Right atrium auricular region (tissue), 2 donors: ENCODE data around the gene KLC3. TPM values are rescaled to one million over a fixed set of nuclear protein-coding genes. Genes with fewer than 3 reads are reported as not detected.

ENCODE experiments used
- DNase-seq: peaks from one replicate; pipeline ENCODE4 v3.0.0-alpha.2; 2019; ENCODE audit warnings: low spot score
- H3K27ac ChIP-seq, 2 donors: fragments of 200-600 bp; sonication (generic); 1 replicate in 1 of 2; 2 replicates in 1 of 2; pipeline ENCODE4 v1.5.1; 2016 to 2019
- H3K27me3 ChIP-seq, 2 donors: fragments of 200-600 bp; sonication (generic); one replicate each; pipeline versions ENCODE4 v1.5.1 to v1.6.0; 2017 to 2019
- H3K36me3 ChIP-seq: fragments of 200-600 bp; sonication (generic); one replicate; pipeline ENCODE4 v1.5.1; 2016
- H3K4me1 ChIP-seq, 2 donors: fragments of 200-600 bp; sonication (generic); one replicate each; pipeline versions ENCODE4 v1.5.1 to v1.6.0; 2017 to 2019
- H3K4me3 ChIP-seq, 2 donors: fragments of 200-600 bp; sonication (generic); 1 replicate in 1 of 2; 2 replicates in 1 of 2; pipeline ENCODE4 v1.5.1; 2017 to 2019; ENCODE audit warnings: mild to moderate bottlenecking in 1 of 2, moderate library complexity in 1 of 2
- H3K9me3 ChIP-seq, 2 donors: fragments of 200-600 bp; sonication (generic); one replicate each; pipeline ENCODE4 v1.5.1; 2019
- total RNA-seq, 2 donors: library from RNA; depleted of rRNA; stranded (reverse); fragments of >200 nt; gene quantifications; one replicate each; pipeline ENCODE4 v1.1.0, GENCODE V29; 2016
- TF ChIP-seq, protein P1 (sequence below), 2 donors: fragments of 200-600 bp; sonication (generic); IDR thresholded peaks; one replicate each; pipeline ENCODE4 v1.5.1; 2019; ENCODE audit warnings: antibody characterized with exemption in 2 of 2

Gene KLC3
- total RNA-seq, 2 donors from 2014 or later: 0.75 TPM; not detected in 1

DNA sequence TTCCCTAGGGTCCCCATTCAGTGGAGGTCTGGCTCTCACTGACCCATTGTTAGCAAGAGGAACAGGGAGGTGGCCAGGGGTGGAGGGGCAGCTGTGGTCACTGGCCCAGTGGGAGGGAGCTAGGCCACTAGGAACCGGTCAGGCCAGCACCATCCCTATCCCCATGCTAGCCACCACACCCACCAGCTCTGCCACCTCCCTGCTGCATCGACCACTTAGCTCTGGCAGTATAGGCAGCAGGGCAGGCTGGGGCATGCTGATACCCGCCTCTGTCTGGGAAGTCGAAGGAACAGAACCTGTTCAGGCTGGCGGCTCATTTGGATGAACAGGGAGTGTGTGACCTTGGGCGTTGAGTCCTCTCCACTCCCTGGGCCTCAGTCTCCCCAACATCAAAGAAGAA, 59.6 kb downstream of the KLC3 start:
- no peaks in the 10 kb centered on the region for H3K27me3 ChIP-seq
- no peak overlapping the region for H3K4me3 ChIP-seq
- peaks cover 0 to 54% of the 10 kb centered on the region in 2 donors for H3K4me1 ChIP-seq
- no peak overlapping the region for H3K27ac ChIP-seq
- peaks cover 31% of the 10 kb centered on the region for H3K36me3 ChIP-seq
- TF ChIP-seq, protein P1, sequence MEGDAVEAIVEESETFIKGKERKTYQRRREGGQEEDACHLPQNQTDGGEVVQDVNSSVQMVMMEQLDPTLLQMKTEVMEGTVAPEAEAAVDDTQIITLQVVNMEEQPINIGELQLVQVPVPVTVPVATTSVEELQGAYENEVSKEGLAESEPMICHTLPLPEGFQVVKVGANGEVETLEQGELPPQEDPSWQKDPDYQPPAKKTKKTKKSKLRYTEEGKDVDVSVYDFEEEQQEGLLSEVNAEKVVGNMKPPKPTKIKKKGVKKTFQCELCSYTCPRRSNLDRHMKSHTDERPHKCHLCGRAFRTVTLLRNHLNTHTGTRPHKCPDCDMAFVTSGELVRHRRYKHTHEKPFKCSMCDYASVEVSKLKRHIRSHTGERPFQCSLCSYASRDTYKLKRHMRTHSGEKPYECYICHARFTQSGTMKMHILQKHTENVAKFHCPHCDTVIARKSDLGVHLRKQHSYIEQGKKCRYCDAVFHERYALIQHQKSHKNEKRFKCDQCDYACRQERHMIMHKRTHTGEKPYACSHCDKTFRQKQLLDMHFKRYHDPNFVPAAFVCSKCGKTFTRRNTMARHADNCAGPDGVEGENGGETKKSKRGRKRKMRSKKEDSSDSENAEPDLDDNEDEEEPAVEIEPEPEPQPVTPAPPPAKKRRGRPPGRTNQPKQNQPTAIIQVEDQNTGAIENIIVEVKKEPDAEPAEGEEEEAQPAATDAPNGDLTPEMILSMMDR (IDR thresholded peaks at IDR 0.05): no peak
- H3K9me3 ChIP-seq: no peaks in the 10 kb centered on the region
- no peak for DNase-seq

Other genes starting within 250 kb of the KLC3 start
- 10 to 100 TPM; 21.7 to 22.9 TPM for gene PPP1R37, start 247.6 kb upstream of the KLC3 start, total RNA-seq
- gene NKPD1, start 179.8 kb upstream of the KLC3 start, total RNA-seq: under 1 TPM; 0.16 to 0.22 TPM
- 10 to 100 TPM; 17.9 to 22.8 TPM for gene TRAPPC6A, start 162.5 kb upstream of the KLC3 start, total RNA-seq
- gene BLOC1S3, start 162.0 kb upstream of the KLC3 start, total RNA-seq: 1 to 10 TPM; 5.0 to 5.6 TPM
- gene EXOC3L2, start 95.3 kb upstream of the KLC3 start, total RNA-seq: 1 to 10 TPM; 3.0 to 8.2 TPM
- 10 to 100 TPM; 18.2 to 24.1 TPM for gene MARK4, start 89.5 kb upstream of the KLC3 start, total RNA-seq
- gene CKM, start 17.9 kb upstream of the KLC3 start, total RNA-seq: 1,000 to 10,000 TPM; 3,033 to 6,121 TPM
- gene ERCC2, start 29.8 kb downstream of the KLC3 start, total RNA-seq: 10 to 100 TPM in 1 of 2 donors, 1 to 10 TPM in 1; 8.6 to 11.2 TPM
- gene PPP1R13L, start 64.3 kb downstream of the KLC3 start, total RNA-seq: 100 to 1,000 TPM; 112 to 230 TPM
- gene POLR1G, start 65.9 kb downstream of the KLC3 start, total RNA-seq: 1 to 10 TPM; 5.5 to 5.6 TPM
- gene ERCC1, start 83.2 kb downstream of the KLC3 start, total RNA-seq: 100 to 1,000 TPM; 110 to 126 TPM
- 10 to 100 TPM; 17.8 to 19.7 TPM for gene FOSB, start 127.2 kb downstream of the KLC3 start, total RNA-seq
- gene RTN2, start 156.3 kb downstream of the KLC3 start, total RNA-seq: 10 to 100 TPM; 22.8 to 24.0 TPM
- 1 to 10 TPM in 1 of 2 donors, not detected in 1; 1.8 TPM for gene PPM1N, start 157.7 kb downstream of the KLC3 start, total RNA-seq
- 10 to 100 TPM; 61.4 to 61.7 TPM for gene VASP, start 166.7 kb downstream of the KLC3 start, total RNA-seq
- gene OPA3, start 244.1 kb downstream of the KLC3 start, total RNA-seq: 10 to 100 TPM; 15.8 to 33.5 TPM